GM19351 (cell line): ENCODE data around the gene TBKBP1.
"Not testable (repeated sequence)": the region's sequence is repeated elsewhere in the genome, so short reads cannot be mapped to it uniquely, and the experiment has no call there.

ENCODE experiments used
- ATAC-seq: cut with Tn5 transposase; IDR thresholded peaks from one replicate; pipeline ENCODE4 v1.9.1; 2021; ENCODE audit warnings: mild to moderate bottlenecking, moderate library complexity; ENCODE audit not compliant: unreplicated experiment

The TBKBP1 gene

DNA sequence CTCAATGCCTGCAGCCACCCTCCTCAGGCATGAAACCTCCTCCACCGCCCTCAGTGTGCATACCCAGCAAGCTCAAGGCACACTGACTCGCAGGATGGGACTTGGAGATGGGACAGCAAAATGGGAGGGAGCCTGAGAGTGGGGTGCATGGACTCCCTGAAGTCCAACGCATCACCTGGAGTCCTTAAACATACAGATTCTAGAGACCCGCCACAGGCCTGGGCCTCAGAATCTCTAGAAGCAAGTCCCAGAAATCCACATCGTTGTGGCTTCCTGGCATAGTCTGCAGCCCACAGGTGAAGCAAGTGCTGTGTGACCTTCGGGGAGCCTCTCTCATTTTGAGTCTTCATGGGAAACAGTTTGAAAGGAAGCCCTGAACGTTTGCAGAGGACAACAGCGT, 35.5 kb downstream of the TBKBP1 start:
- no peak for ATAC-seq

DNA sequence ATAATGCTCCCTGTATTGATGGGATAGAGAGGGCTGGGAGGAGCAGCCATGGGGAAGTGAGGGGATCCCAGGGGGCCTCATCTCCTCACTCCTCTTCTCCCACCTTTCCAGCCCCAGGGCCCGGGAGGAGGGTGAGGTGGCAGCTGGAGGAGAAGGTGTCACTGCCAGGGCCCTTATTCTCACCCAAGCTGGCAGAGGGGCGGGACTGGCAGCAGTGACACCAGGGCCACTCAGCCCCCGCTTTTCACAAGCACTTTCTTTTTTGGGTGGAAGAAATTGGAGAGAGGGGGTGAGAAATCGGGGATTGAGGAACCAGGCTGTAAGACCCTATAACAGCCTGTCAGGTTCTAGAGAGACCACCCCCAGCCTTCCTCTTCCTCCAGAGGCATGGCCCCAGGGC, 36.7 kb downstream of the TBKBP1 start:
- no peak for ATAC-seq

DNA sequence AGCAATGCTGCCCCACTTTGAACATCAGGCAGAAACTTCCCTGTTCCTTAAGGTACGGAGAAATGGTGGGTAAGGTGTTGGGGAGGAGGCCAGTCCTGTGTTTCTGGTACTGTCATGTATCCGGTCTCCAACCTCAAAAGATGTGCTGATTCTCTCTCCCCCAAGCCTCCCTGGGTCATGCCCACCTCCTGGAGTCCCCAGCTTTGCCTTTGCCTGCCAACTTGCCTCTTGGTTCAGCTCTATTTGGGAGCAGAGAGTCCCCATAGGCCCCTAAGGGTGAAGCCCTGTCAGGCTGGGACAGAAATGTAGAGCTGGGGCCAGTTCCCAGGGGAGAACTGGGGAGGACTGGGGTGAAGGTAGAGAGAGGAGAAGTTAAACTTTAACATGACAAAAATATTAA, 37.4 kb downstream of the TBKBP1 start:
- no peak for ATAC-seq

GRCh38 chr17:47732399-47733046, 38.6 kb downstream of the TBKBP1 start:
- no peak for ATAC-seq

DNA sequence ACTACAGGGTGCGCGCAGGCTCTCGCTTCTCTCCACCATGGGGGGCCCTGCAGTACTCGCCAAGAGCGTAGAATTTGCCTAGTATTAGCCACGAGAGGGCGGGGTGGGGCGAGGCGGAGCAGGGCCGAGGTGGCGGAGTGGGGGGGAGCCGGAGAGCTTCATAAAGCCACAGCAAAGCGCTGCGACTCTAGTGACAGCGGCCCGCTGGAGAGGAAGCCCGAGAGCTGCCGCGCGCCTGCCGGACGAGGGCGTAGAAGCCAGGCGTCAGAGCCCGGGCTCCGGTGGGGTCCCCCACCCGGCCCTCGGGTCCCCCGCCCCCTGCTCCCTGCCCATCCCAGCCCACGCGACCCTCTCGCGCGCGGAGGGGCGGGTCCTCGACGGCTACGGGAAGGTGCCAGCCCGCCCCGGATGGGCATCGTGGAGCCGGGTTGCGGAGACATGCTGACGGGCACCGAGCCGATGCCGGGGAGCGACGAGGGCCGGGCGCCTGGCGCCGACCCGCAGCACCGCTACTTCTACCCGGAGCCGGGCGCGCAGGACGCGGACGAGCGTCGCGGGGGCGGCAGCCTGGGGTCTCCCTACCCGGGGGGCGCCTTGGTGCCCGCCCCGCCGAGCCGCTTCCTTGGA, 39.2 kb downstream of the TBKBP1 start, which contains the start of gene TBX21:
Gene TBX21, plus strand, starts transcription at position 190 of the 627 bp plus-strand sequence. Its CDS starts 219 bp downstream, at position 409.
- ATAC-seq = peak; percentile 64

- ATAC-seq = no peak
These were observed 39.9 kb downstream of the TBKBP1 start for GRCh38 chr17:47733674-47734410.

DNA sequence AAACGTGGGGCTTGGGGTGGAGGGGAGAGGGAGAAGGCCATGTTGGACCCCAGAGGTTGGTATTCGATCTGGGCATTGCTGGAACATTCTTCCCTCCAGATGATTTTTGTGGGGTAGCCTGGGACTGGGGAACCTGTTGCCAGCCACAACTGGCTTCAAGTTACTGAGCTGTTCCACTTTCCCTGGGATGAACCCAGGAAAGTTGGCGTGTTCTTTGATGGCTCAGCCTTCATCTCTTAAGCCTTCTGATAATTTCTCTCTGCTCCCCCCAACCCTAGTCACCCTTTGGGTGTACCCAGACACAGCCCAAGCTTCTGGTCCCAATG, 41.1 kb downstream of the TBKBP1 start:
- no peak for ATAC-seq

DNA sequence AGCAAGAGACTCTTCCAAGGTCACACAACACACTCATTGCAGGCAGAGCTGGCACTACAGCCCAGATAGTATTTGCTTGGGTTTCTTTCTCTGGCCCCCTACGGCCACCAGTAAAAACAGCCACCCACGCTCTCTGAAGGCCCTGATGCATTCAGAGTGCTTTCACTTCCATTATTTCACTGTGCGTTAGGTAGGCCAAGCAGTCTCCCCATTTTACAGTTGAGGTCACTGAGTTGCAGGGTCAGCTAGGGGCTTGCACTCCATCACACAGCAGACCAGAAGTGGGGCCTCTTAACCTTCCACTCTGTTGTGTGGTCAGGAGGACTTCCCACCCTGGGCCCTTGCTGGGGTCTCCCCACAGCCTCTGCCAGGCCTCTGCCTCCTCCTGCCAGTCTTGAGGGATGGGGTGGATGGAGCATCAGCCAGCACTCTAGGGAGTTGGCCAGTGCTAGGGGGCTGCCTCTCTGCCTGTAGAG, 41.6 kb downstream of the TBKBP1 start:
- peak; percentile 46 for ATAC-seq

DNA sequence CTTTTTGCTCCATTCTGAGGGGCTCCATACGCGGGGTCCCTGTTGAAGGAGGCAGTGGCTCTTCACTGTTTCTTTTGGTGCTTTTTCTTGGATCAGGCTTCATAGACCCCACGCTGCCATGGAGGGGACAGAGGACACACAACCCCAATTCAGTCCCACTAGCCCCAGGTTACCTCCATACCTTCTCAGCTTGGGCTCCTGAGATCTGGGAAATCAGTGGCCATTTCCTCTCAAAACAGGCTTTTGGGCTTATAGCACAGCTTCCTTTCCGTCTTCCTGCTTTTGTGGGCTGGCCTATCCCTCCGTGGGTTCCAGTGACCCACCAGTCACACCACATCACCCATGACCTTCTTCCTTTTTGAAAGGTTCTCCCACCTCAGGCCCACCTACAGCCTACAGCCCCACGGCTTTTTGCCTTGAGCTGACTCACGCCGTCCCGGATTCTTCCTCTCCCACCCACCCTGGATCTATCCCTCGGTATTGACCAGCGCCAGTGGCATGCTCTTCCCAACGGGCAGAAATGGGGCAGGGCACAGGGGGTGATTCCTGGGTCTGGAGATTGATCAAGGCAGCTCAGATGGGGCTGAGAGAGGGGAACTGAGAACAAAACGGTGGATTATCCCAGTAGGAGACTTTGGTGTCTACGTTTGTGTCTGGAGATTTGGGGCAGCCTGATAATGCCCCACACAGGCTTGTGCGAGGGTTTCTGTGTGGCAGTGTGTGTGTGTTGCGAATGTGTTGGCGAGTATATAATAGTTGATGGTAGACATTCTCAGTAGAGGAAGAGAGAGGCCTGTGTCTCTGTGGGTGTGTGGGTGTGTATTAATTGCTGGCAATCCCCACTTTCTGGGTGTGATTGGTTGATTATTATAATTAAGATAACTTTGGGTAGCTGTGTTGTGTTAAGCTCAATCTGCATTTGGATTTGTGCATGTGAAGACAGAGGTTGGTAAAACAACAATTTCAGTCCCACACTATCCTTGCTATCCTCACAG, 42.8 kb downstream of the TBKBP1 start:
- ATAC-seq = no peak

- ATAC-seq = no peak
These were observed 44.2 kb downstream of the TBKBP1 start for GRCh38 chr17:47738178-47738577.

GRCh38 chr17:47739150-47739549, 45.2 kb downstream of the TBKBP1 start:
- ATAC-seq = no peak

DNA sequence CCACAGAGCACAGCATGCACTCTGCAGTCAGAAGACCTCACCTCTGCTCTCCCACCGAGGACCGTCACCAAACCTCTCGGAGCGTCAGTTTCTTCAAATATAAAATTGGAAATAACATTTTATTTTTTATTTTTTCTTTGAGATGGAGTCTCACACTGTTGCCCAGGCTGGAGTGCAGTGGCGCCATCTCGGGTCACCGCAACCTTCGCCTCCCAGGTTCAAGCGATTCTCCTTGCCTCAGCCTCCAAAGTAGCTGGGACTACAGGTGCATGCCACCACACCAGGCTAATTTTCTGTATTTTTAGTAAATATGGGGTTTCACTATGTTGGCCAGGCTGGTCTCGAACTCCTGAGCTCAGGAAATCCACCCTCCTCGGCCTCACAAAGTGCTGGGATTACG, 46.0 kb downstream of the TBKBP1 start:
- ATAC-seq = not testable (repeated sequence)

GRCh38 chr17:47741109-47741792, 47.3 kb downstream of the TBKBP1 start:
- no peak for ATAC-seq

DNA sequence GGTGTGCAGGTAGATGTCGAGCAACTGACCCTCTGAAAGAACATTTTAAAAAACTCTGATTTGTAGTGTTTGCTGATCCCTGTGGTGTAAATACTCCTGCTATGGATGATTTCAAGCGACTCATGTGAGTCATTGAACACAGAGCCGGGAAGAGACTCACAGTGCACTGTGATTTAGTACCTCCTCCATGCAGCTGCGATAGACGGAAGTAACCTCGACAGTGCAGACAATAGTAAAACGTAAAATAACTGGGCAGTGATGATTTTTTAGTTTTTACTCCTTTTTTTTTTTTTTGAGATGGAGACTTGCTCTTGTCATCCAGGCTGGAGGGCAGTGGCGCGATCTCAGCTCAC, 47.8 kb downstream of the TBKBP1 start:
- ATAC-seq = no peak

DNA sequence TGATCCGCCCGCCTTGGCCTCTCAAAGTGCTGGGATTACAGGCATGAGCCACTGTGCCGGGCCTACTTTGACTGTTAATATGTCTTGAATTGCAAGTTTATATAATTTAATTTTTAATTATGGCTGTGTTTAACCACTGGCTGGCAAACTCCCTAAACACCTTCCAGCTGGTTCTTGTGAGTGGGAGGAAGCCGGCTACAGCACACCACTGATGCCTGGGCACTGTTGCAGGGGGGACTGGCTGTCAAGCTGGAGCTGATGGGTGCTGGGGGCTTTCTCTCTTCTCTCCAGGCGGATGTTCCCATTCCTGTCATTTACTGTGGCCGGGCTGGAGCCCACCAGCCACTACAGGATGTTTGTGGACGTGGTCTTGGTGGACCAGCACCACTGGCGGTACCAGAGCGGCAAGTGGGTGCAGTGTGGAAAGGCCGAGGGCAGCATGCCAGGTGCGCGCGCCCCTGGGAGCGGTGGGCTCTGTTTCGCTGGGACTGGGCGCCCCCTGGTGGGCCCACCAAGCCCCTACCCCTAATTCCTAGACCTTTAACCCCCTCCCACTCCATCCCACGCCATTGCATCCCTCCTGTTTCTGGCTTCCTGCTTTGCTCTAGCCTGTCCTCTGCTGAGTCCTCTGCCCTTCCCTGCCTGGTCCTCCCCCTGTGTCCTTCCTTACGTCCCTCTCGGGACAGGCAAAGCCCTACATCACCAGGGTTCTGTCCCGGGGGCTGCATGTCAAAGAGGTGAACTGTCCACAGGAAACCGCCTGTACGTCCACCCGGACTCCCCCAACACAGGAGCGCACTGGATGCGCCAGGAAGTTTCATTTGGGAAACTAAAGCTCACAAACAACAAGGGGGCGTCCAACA, 48.6 kb downstream of the TBKBP1 start:
- no peak for ATAC-seq

GRCh38 chr17:47744168-47745036, 50.4 kb downstream of the TBKBP1 start:
- no peak for ATAC-seq

DNA sequence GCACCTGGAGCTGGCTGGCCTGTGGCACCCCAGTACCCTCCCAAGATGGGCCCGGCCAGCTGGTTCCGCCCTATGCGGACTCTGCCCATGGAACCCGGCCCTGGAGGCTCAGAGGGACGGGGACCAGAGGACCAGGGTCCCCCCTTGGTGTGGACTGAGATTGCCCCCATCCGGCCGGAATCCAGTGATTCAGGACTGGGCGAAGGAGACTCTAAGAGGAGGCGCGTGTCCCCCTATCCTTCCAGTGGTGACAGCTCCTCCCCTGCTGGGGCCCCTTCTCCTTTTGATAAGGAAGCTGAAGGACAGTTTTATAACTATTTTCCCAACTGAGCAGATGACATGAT, 51.0 kb downstream of the TBKBP1 start:
- ATAC-seq = no peak

GRCh38 chr17:47751471-47751870, 57.5 kb downstream of the TBKBP1 start:
- ATAC-seq = no peak

GRCh38 chr17:47757386-47757785, 63.4 kb downstream of the TBKBP1 start:
- ATAC-seq = no peak
